ENCODE data around the gene ACAP3. TPM values are rescaled to one million over a fixed set of nuclear protein-coding genes. Genes with fewer than 3 reads are reported as not detected.
A peak's percentile ranks its signal among the peaks of the same experiment; 100 is the strongest.

Gene ACAP3
- total and polyA plus RNA-seq, 5 donors, result 33.1 to 61.8 (median 40.1) TPM

GRCh38 chr1:1278620-1279019 is 29.1 kb downstream of the ACAP3 start:
- no peak for ATAC-seq
- no peak overlapping the region for H3K4me3 ChIP-seq (ENCODE audit: low read length)
- intact Hi-C loops (cut with DNase I), result no loop called here
- DNase-seq, result no peak
- no peak overlapping the region for H3K27ac ChIP-seq (ENCODE audit: low read length)
- WGBS, result 94% methylated on average over 13 of the region's 13 CpGs
- H3K9me3 ChIP-seq (ENCODE audit: control insufficient read depth, low read length), result no peaks in the 10 kb centered on the region
- peaks cover 3% of the 10 kb centered on the region for H3K4me1 ChIP-seq (ENCODE audit: control insufficient read depth, insufficient read depth, low read length)
- no peaks in the 10 kb centered on the region for H3K27me3 ChIP-seq (ENCODE audit: control insufficient read depth, insufficient read depth)

GRCh38 chr1:1275836-1276235 is 31.9 kb downstream of the ACAP3 start:
- Histone ChIP-seq H3K4me3 (ENCODE audit: low read length) (no peak overlapping the region), H3K9me3 (ENCODE audit: control insufficient read depth, low read length) (no peaks in the 10 kb centered on the region), H3K27ac (ENCODE audit: low read length) (no peak overlapping the region), H3K27me3 (ENCODE audit: control insufficient read depth, insufficient read depth) (no peaks in the 10 kb centered on the region), H3K4me1 (ENCODE audit: control insufficient read depth, insufficient read depth, low read length) (peaks cover 11% of the 10 kb centered on the region)
- 76% methylated on average over 9 of the region's 9 CpGs for WGBS
- DNase-seq (no peak), ATAC-seq (no peak)
- intact Hi-C loops (cut with DNase I), result no loop called here

- Histone ChIP-seq H3K27me3 (ENCODE audit: control insufficient read depth, insufficient read depth) (no peaks in the 10 kb centered on the region), H3K4me3 (ENCODE audit: low read length) (no peak overlapping the region), H3K27ac (ENCODE audit: low read length) (no peak overlapping the region), H3K4me1 (ENCODE audit: control insufficient read depth, insufficient read depth, low read length) (peaks cover 19% of the 10 kb centered on the region), H3K9me3 (ENCODE audit: control insufficient read depth, low read length) (no peaks in the 10 kb centered on the region)
- DNase-seq, result peak in 1 of 3 donors; percentile 49
- WGBS, result 89% methylated on average over 15 of the region's 15 CpGs
- intact Hi-C loops (cut with DNase I), result no loop called here
- peak in 1 of 2 donors; percentile 0 for ATAC-seq
These were observed 32.7 kb downstream of the ACAP3 start for GRCh38 chr1:1274931-1275431.

- ATAC-seq, result peak in 1 of 2 donors; percentile 49
- Histone ChIP-seq H3K27ac (ENCODE audit: low read length) (no peak overlapping the region), H3K4me1 (ENCODE audit: control insufficient read depth, insufficient read depth, low read length) (peaks cover 19% of the 10 kb centered on the region), H3K4me3 (ENCODE audit: low read length) (peak overlapping the region; percentile 80), H3K27me3 (ENCODE audit: control insufficient read depth, insufficient read depth) (no peaks in the 10 kb centered on the region), H3K9me3 (ENCODE audit: control insufficient read depth, low read length) (no peaks in the 10 kb centered on the region)
- WGBS, result 18% methylated on average over 31 of the region's 31 CpGs
- peak in 1 of 3 donors; percentile 54 for DNase-seq
- intact Hi-C loops (cut with DNase I), result no loop called here
These were observed 33.3 kb downstream of the ACAP3 start for GRCh38 chr1:1274299-1274930.

GRCh38 chr1:1273512-1274298 is 34.0 kb downstream of the ACAP3 start, which contains the start of gene UBE2J2:
UBE2J2 (minus strand) TSS chr1:1273854; CDS start chr1:1267992, 5,862 bp downstream.
- Histone ChIP-seq H3K27ac (ENCODE audit: low read length) (peak within 1 kb of the TSS; percentile 76), H3K4me3 (ENCODE audit: low read length) (peak within 1 kb of the TSS; percentile 80), H3K27me3 (ENCODE audit: control insufficient read depth, insufficient read depth) (no peaks in the 10 kb centered on the region), H3K4me1 (ENCODE audit: control insufficient read depth, insufficient read depth, low read length) (peaks cover 19% of the 10 kb centered on the region), H3K9me3 (ENCODE audit: control insufficient read depth, low read length) (no peaks in the 10 kb centered on the region)
- 1% methylated on average over 105 of the region's 105 CpGs for WGBS
- ATAC-seq, result peak; percentile 97
- intact Hi-C loops (cut with DNase I), result no loop called here
- DNase-seq, result peak; percentile 96 to 98 (median 98)

GRCh38 chr1:1273209-1273511 is 34.6 kb downstream of the ACAP3 start:
- DNase-seq (peak in 1 of 3 donors; percentile 64), ATAC-seq (no peak)
- Histone ChIP-seq H3K27me3 (ENCODE audit: control insufficient read depth, insufficient read depth) (no peaks in the 10 kb centered on the region), H3K4me3 (ENCODE audit: low read length) (peak overlapping the region; percentile 80), H3K4me1 (ENCODE audit: control insufficient read depth, insufficient read depth, low read length) (peaks cover 19% of the 10 kb centered on the region), H3K27ac (ENCODE audit: low read length) (peak overlapping the region; percentile 76), H3K9me3 (ENCODE audit: control insufficient read depth, low read length) (no peaks in the 10 kb centered on the region)
- intact Hi-C loops (cut with DNase I), result no loop called here
- under 1% methylated on average over 31 of the region's 31 CpGs for WGBS

GRCh38 chr1:1272341-1273208 is 35.2 kb downstream of the ACAP3 start:
- intact Hi-C loops (cut with DNase I), result no loop called here
- DNase-seq (peak in 1 of 3 donors; percentile 50), ATAC-seq (no peak)
- Histone ChIP-seq H3K27me3 (ENCODE audit: control insufficient read depth, insufficient read depth) (no peaks in the 10 kb centered on the region), H3K9me3 (ENCODE audit: control insufficient read depth, low read length) (no peaks in the 10 kb centered on the region), H3K4me1 (ENCODE audit: control insufficient read depth, insufficient read depth, low read length) (peaks cover 19% of the 10 kb centered on the region), H3K4me3 (ENCODE audit: low read length) (peak overlapping the region; percentile 80), H3K27ac (ENCODE audit: low read length) (peak overlapping the region; percentile 76)
- 33% methylated on average over 43 of the region's 43 CpGs for WGBS

- peak in 1 of 2 donors; percentile 4 for ATAC-seq
- 48% methylated on average over 7 of the region's 7 CpGs for WGBS
- peak in 2 of 3 donors; percentile 64 to 69 for DNase-seq
- Histone ChIP-seq H3K27ac (ENCODE audit: low read length) (no peak overlapping the region), H3K9me3 (ENCODE audit: control insufficient read depth, low read length) (no peaks in the 10 kb centered on the region), H3K4me3 (ENCODE audit: low read length) (no peak overlapping the region), H3K27me3 (ENCODE audit: control insufficient read depth, insufficient read depth) (no peaks in the 10 kb centered on the region), H3K4me1 (ENCODE audit: control insufficient read depth, insufficient read depth, low read length) (peaks cover 19% of the 10 kb centered on the region)
- intact Hi-C loops (cut with DNase I), result no loop called here
These were observed 36.9 kb downstream of the ACAP3 start for GRCh38 chr1:1270813-1271212.

- no peak overlapping the region for H3K27ac ChIP-seq (ENCODE audit: low read length)
- H3K27me3 ChIP-seq (ENCODE audit: control insufficient read depth, insufficient read depth), result no peaks in the 10 kb centered on the region
- H3K4me1 ChIP-seq (ENCODE audit: control insufficient read depth, insufficient read depth, low read length), result peaks cover 16% of the 10 kb centered on the region
- H3K4me3 ChIP-seq (ENCODE audit: low read length), result no peak overlapping the region
- ATAC-seq (no peak), DNase-seq (peak in 1 of 3 donors; percentile 51)
- intact Hi-C loops (cut with DNase I), result no loop called here
- H3K9me3 ChIP-seq (ENCODE audit: control insufficient read depth, low read length), result no peaks in the 10 kb centered on the region
- 96% methylated on average over 13 of the region's 13 CpGs for WGBS
These were observed 39.4 kb downstream of the ACAP3 start for GRCh38 chr1:1268284-1268682.

GRCh38 chr1:1267488-1268283 is 40.0 kb downstream of the ACAP3 start:
- no peak for ATAC-seq

More at GRCh38 chr1:1267488-1268283, 40.0 kb downstream of the ACAP3 start:
- Histone ChIP-seq H3K9me3 (ENCODE audit: control insufficient read depth, low read length) (no peaks in the 10 kb centered on the region), H3K27ac (ENCODE audit: low read length) (no peak overlapping the region), H3K27me3 (ENCODE audit: control insufficient read depth, insufficient read depth) (no peaks in the 10 kb centered on the region), H3K4me1 (ENCODE audit: control insufficient read depth, insufficient read depth, low read length) (peaks cover 16% of the 10 kb centered on the region), H3K4me3 (ENCODE audit: low read length) (no peak overlapping the region)
- intact Hi-C loops (cut with DNase I), result no loop called here
- peak in 1 of 3 donors; percentile 59 for DNase-seq
- 94% methylated on average over 39 of the region's 39 CpGs for WGBS

All from right cardiac atrium (tissue), 5 donors.